ENCODE measurements around the gene BCL6B. TPM values are rescaled to one million over a fixed set of nuclear protein-coding genes. Genes with fewer than 3 reads are reported as not detected.

Gene BCL6B
- total and polyA plus RNA-seq, 2 experiments from 2014 or later: 3.3 to 4.5 TPM

GRCh38 chr17:7034955-7035590, 12.2 kb downstream of the BCL6B start (continued):
- TF ChIP-seq ZNF462 (CRISPR knock-in tag; IDR thresholded peaks at IDR 0.05) (no peak), NANOG (IDR thresholded peaks at IDR 0.05; ENCODE audit: borderline replicate concordance) (no peak), JUNB (IDR thresholded peaks at IDR 0.05; ENCODE audit: unreplicated experiment) (no peak)
- TF ChIP-seq, protein P1, sequence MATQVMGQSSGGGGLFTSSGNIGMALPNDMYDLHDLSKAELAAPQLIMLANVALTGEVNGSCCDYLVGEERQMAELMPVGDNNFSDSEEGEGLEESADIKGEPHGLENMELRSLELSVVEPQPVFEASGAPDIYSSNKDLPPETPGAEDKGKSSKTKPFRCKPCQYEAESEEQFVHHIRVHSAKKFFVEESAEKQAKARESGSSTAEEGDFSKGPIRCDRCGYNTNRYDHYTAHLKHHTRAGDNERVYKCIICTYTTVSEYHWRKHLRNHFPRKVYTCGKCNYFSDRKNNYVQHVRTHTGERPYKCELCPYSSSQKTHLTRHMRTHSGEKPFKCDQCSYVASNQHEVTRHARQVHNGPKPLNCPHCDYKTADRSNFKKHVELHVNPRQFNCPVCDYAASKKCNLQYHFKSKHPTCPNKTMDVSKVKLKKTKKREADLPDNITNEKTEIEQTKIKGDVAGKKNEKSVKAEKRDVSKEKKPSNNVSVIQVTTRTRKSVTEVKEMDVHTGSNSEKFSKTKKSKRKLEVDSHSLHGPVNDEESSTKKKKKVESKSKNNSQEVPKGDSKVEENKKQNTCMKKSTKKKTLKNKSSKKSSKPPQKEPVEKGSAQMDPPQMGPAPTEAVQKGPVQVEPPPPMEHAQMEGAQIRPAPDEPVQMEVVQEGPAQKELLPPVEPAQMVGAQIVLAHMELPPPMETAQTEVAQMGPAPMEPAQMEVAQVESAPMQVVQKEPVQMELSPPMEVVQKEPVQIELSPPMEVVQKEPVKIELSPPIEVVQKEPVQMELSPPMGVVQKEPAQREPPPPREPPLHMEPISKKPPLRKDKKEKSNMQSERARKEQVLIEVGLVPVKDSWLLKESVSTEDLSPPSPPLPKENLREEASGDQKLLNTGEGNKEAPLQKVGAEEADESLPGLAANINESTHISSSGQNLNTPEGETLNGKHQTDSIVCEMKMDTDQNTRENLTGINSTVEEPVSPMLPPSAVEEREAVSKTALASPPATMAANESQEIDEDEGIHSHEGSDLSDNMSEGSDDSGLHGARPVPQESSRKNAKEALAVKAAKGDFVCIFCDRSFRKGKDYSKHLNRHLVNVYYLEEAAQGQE (IDR thresholded peaks at IDR 0.05; ENCODE audit: unreplicated experiment): no peak

All from GM23338 (cell line).